Osteoblast (primary cell): ENCODE measurements around the gene HNRNPA1L2. TPM values are rescaled to one million over a fixed set of nuclear protein-coding genes. Genes with fewer than 3 reads are reported as not detected.
"Not testable (repeated sequence)": the region's sequence is repeated elsewhere in the genome, so short reads cannot be mapped to it uniquely, and the experiment has no call there.

Experiments used
- DNase-seq: peaks from one replicate; pipeline ENCODE4 v3.0.0; 2011; ENCODE audit warnings: low spot score, mixed read lengths; ENCODE audit not compliant: insufficient read length; ENCODE audit errors: missing footprints
- H2AFZ ChIP-seq: 2 replicates; pipeline ENCODE4 v1.6.0; 2011; ENCODE audit warnings: mild to moderate bottlenecking, low read length
- H3K27ac ChIP-seq: 2 replicates; pipeline ENCODE4 v1.5.1; 2011; ENCODE audit warnings: mild to moderate bottlenecking, low read depth, low read length, moderate library complexity
- H3K27me3 ChIP-seq: 2 replicates; pipeline ENCODE4 v1.6.0; 2012; ENCODE audit warnings: mild to moderate bottlenecking, control low read depth, inconsistent platforms, low read length, moderate library complexity; ENCODE audit not compliant: insufficient read depth
- H3K36me3 ChIP-seq: 2 replicates; pipeline ENCODE4 v1.5.1; 2011; ENCODE audit warnings: mild to moderate bottlenecking, low read length, control low read depth, moderate library complexity; ENCODE audit not compliant: insufficient read depth
- H3K4me1 ChIP-seq: 2 replicates; pipeline ENCODE4 v1.5.1; 2011; ENCODE audit warnings: mild to moderate bottlenecking, low read length, control low read depth, moderate library complexity; ENCODE audit not compliant: insufficient read depth
- H3K4me2 ChIP-seq: 2 replicates; pipeline ENCODE4 v1.6.0; 2011; ENCODE audit warnings: mild to moderate bottlenecking, low read length; ENCODE audit not compliant: insufficient read depth
- H3K4me3 ChIP-seq: fragments of 200-600 bp; sonication (generic); 3 replicates; pipeline ENCODE4 v1.5.1; 2012; ENCODE audit warnings: mild to moderate bottlenecking, low read length, inconsistent platforms; ENCODE audit not compliant: insufficient read depth
- H3K79me2 ChIP-seq: 2 replicates; pipeline ENCODE4 v1.6.0; 2012; ENCODE audit warnings: mild to moderate bottlenecking, low read length, control low read depth, inconsistent platforms; ENCODE audit not compliant: insufficient read depth
- H3K9me3 ChIP-seq: 2 replicates; pipeline ENCODE4 v1.5.1; 2011; ENCODE audit warnings: low read depth, low read length, control low read depth
- H4K20me1 ChIP-seq: 2 replicates; pipeline ENCODE4 v1.6.0; 2012; ENCODE audit warnings: mild to moderate bottlenecking, low read length, control low read depth; ENCODE audit not compliant: insufficient read depth
- CTCF ChIP-seq: IDR thresholded peaks from 2 replicates; pipeline ENCODE4 v1.5.1; 2011; ENCODE audit warnings: mild to moderate bottlenecking, low read depth, low read length, moderate library complexity; ENCODE audit errors: extremely low read depth
- total RNA-seq: library from RNA; depleted of rRNA; stranded (reverse); fragments of >200 nt; gene quantifications from 2 replicates; pipeline ENCODE4 v1.2.3, GENCODE V29; 2012

Gene HNRNPA1L2
- total RNA-seq, 1 donor, result 3.6 TPM

GRCh38 chr13:52669677-52670076 is 27.4 kb downstream of the HNRNPA1L2 start:
- peaks cover 12% of the 10 kb centered on the region for H3K79me2 ChIP-seq

GRCh38 chr13:52670726-52671125 is 28.5 kb downstream of the HNRNPA1L2 start:
- Histone ChIP-seq H3K4me2 (no peak overlapping the region), H3K9me3 (no peaks in the 10 kb centered on the region), H3K27me3 (no peaks in the 10 kb centered on the region), H3K4me3 (no peak overlapping the region), H3K36me3 (peaks cover 40% of the 10 kb centered on the region), H4K20me1 (peaks cover 2% of the 10 kb centered on the region), H2AFZ (no peak overlapping the region), H3K4me1 (no peaks in the 10 kb centered on the region), H3K79me2 (peaks cover 17% of the 10 kb centered on the region), H3K27ac (no peak overlapping the region)
- DNase-seq, result no peak
- TF ChIP-seq CTCF, result no peak

More at GRCh38 chr13:52669677-52670076, 27.4 kb downstream of the HNRNPA1L2 start:
- H3K9me3 ChIP-seq, result no peaks in the 10 kb centered on the region
- no peaks in the 10 kb centered on the region for H3K27me3 ChIP-seq
- no peaks in the 10 kb centered on the region for H3K4me1 ChIP-seq
- H3K4me3 ChIP-seq, result no peak overlapping the region
- H3K4me2 ChIP-seq, result no peak overlapping the region
- peaks cover 49% of the 10 kb centered on the region for H3K36me3 ChIP-seq
- H4K20me1 ChIP-seq, result peaks cover 2% of the 10 kb centered on the region
- no peak overlapping the region for H2AFZ ChIP-seq
- no peak for DNase-seq
- no peak overlapping the region for H3K27ac ChIP-seq
- peak; percentile 18 for TF ChIP-seq CTCF

GRCh38 chr13:52673465-52673864 is 31.2 kb downstream of the HNRNPA1L2 start:
- no peak for TF ChIP-seq CTCF
- no peak overlapping the region for H3K27ac ChIP-seq
- no peak overlapping the region for H2AFZ ChIP-seq
- H3K4me2 ChIP-seq, result no peak overlapping the region
- H3K4me1 ChIP-seq, result no peaks in the 10 kb centered on the region
- peaks cover 2% of the 10 kb centered on the region for H4K20me1 ChIP-seq
- no peak for DNase-seq
- no peak overlapping the region for H3K4me3 ChIP-seq
- H3K79me2 ChIP-seq, result peaks cover 21% of the 10 kb centered on the region
- H3K9me3 ChIP-seq, result no peaks in the 10 kb centered on the region
- H3K36me3 ChIP-seq, result peaks cover 19% of the 10 kb centered on the region
- no peaks in the 10 kb centered on the region for H3K27me3 ChIP-seq

GRCh38 chr13:52677823-52678222 is 35.6 kb downstream of the HNRNPA1L2 start:
- no peak for TF ChIP-seq CTCF
- H3K4me1 ChIP-seq, result no peaks in the 10 kb centered on the region
- H3K9me3 ChIP-seq, result no peaks in the 10 kb centered on the region
- peaks cover 15% of the 10 kb centered on the region for H3K79me2 ChIP-seq
- H2AFZ ChIP-seq, result no peak overlapping the region
- H3K27me3 ChIP-seq, result no peaks in the 10 kb centered on the region
- H3K27ac ChIP-seq, result no peak overlapping the region
- no peak for DNase-seq
- no peaks in the 10 kb centered on the region for H4K20me1 ChIP-seq
- H3K36me3 ChIP-seq, result peaks cover 45% of the 10 kb centered on the region
- H3K4me3 ChIP-seq, result no peak overlapping the region
- H3K4me2 ChIP-seq, result no peak overlapping the region

GRCh38 chr13:52685806-52686205 is 43.6 kb downstream of the HNRNPA1L2 start:
- H3K27me3 ChIP-seq, DNase-seq, H2AFZ ChIP-seq, H3K4me1 ChIP-seq, H3K27ac ChIP-seq, H3K4me3 ChIP-seq, H3K79me2 ChIP-seq, H3K4me2 ChIP-seq, H4K20me1 ChIP-seq, H3K9me3 ChIP-seq: not testable (repeated sequence)
- peaks cover 38% of the 10 kb centered on the region for H3K36me3 ChIP-seq
